ES-I3 (cell line): ENCODE measurements around the gene ZNF462.

Experiments
- H3K36me3 ChIP-seq: 2 replicates; pipeline ENCODE4 v1.6.1; 2013; ENCODE audit warnings: mild to moderate bottlenecking, low read length, control low read depth, moderate library complexity; ENCODE audit not compliant: insufficient read depth
- H3K4me1 ChIP-seq: 2 replicates; pipeline ENCODE4 v1.6.1; 2013; ENCODE audit warnings: mild to moderate bottlenecking, control low read depth, low read length; ENCODE audit not compliant: insufficient read depth
- H3K9ac ChIP-seq: 2 replicates; pipeline ENCODE4 v1.6.1; 2013; ENCODE audit warnings: low read depth, mild to moderate bottlenecking, low read length, moderate library complexity
- H3K9me3 ChIP-seq: 2 replicates; pipeline ENCODE4 v1.6.1; 2013; ENCODE audit warnings: mild to moderate bottlenecking, low read length, moderate library complexity; ENCODE audit not compliant: control insufficient read depth, insufficient read depth

Gene ZNF462

GRCh38 chr9:106857811-106858470, 5.0 kb upstream of the ZNF462 start:
- H3K9ac ChIP-seq, result no peak overlapping the region
- H3K36me3 ChIP-seq, result no peaks in the 10 kb centered on the region
- H3K9me3 ChIP-seq, result no peaks in the 10 kb centered on the region
- H3K4me1 ChIP-seq, result peaks cover 9% of the 10 kb centered on the region

GRCh38 chr9:106859957-106860720, 2.8 kb upstream of the ZNF462 start:
- Histone ChIP-seq H3K36me3 (no peaks in the 10 kb centered on the region), H3K9me3 (no peaks in the 10 kb centered on the region), H3K4me1 (peaks cover 10% of the 10 kb centered on the region), H3K9ac (peak overlapping the region; percentile 83)

- Histone ChIP-seq H3K9me3 (no peaks in the 10 kb centered on the region), H3K36me3 (no peaks in the 10 kb centered on the region), H3K4me1 (peaks cover 18% of the 10 kb centered on the region), H3K9ac (peak overlapping the region; percentile 83)
Observed at GRCh38 chr9:106860721-106861639, 2.0 kb upstream of the ZNF462 start.

GRCh38 chr9:106861640-106862109, 1.3 kb upstream of the ZNF462 start:
- peak overlapping the region; percentile 83 for H3K9ac ChIP-seq
- peaks cover 24% of the 10 kb centered on the region for H3K4me1 ChIP-seq
- H3K9me3 ChIP-seq, result no peaks in the 10 kb centered on the region
- H3K36me3 ChIP-seq, result no peaks in the 10 kb centered on the region

- peak overlapping the region; percentile 83 for H3K9ac ChIP-seq
- H3K4me1 ChIP-seq, result peaks cover 28% of the 10 kb centered on the region
- H3K36me3 ChIP-seq, result no peaks in the 10 kb centered on the region
- no peaks in the 10 kb centered on the region for H3K9me3 ChIP-seq
Observed at GRCh38 chr9:106862110-106862820, 701 bp upstream of the ZNF462 start.

- Histone ChIP-seq H3K36me3 (no peaks in the 10 kb centered on the region), H3K9ac (peak overlapping the region; percentile 83), H3K4me1 (peaks cover 31% of the 10 kb centered on the region), H3K9me3 (no peaks in the 10 kb centered on the region)
Observed at GRCh38 chr9:106864373-106865143, 1.6 kb downstream of the ZNF462 start.

GRCh38 chr9:106866243-106866642, 3.3 kb downstream of the ZNF462 start:
- no peaks in the 10 kb centered on the region for H3K9me3 ChIP-seq
- H3K36me3 ChIP-seq, result no peaks in the 10 kb centered on the region
- H3K9ac ChIP-seq, result no peak overlapping the region
- H3K4me1 ChIP-seq, result peaks cover 47% of the 10 kb centered on the region

- no peak overlapping the region for H3K9ac ChIP-seq
- no peaks in the 10 kb centered on the region for H3K9me3 ChIP-seq
- H3K4me1 ChIP-seq, result peaks cover 51% of the 10 kb centered on the region
- H3K36me3 ChIP-seq, result no peaks in the 10 kb centered on the region
Observed at GRCh38 chr9:106867286-106867685, 4.3 kb downstream of the ZNF462 start.

- H3K9ac ChIP-seq, result no peak overlapping the region
- H3K9me3 ChIP-seq, result no peaks in the 10 kb centered on the region
- no peaks in the 10 kb centered on the region for H3K36me3 ChIP-seq
- H3K4me1 ChIP-seq, result peaks cover 51% of the 10 kb centered on the region
Observed at GRCh38 chr9:106868087-106868486, 5.1 kb downstream of the ZNF462 start.

- no peak overlapping the region for H3K9ac ChIP-seq
- peaks cover 51% of the 10 kb centered on the region for H3K4me1 ChIP-seq
- H3K36me3 ChIP-seq, result no peaks in the 10 kb centered on the region
- H3K9me3 ChIP-seq, result no peaks in the 10 kb centered on the region
Observed at GRCh38 chr9:106868565-106868964, 5.6 kb downstream of the ZNF462 start.

GRCh38 chr9:106869028-106869427, 6.1 kb downstream of the ZNF462 start:
- peaks cover 54% of the 10 kb centered on the region for H3K4me1 ChIP-seq
- H3K36me3 ChIP-seq, result no peaks in the 10 kb centered on the region
- no peak overlapping the region for H3K9ac ChIP-seq
- H3K9me3 ChIP-seq, result no peaks in the 10 kb centered on the region

- Histone ChIP-seq H3K36me3 (no peaks in the 10 kb centered on the region), H3K9me3 (no peaks in the 10 kb centered on the region), H3K4me1 (peaks cover 58% of the 10 kb centered on the region), H3K9ac (no peak overlapping the region)
Observed at GRCh38 chr9:106869458-106869857, 6.5 kb downstream of the ZNF462 start.

GRCh38 chr9:106872641-106873040, 9.7 kb downstream of the ZNF462 start:
- Histone ChIP-seq H3K9me3 (no peaks in the 10 kb centered on the region), H3K9ac (no peak overlapping the region), H3K4me1 (peaks cover 57% of the 10 kb centered on the region), H3K36me3 (no peaks in the 10 kb centered on the region; the same call in 1 of the 2 replicates)
